Epithelial cell of esophagus (primary cell): ENCODE measurements around the gene NAPB.

Experiments used
- DNase-seq: peaks from one replicate; pipeline ENCODE4 v3.0.0; 2010; ENCODE audit warnings: low read depth
- H3K4me3 ChIP-seq: 2 replicates; pipeline ENCODE4 v1.5.1; 2011; ENCODE audit warnings: mild to moderate bottlenecking, low read length, control low read depth
- TF ChIP-seq, protein P1 (sequence below): IDR thresholded peaks from 2 replicates; pipeline ENCODE4 v1.5.1; 2011; ENCODE audit warnings: low read depth, mild to moderate bottlenecking, low read length, control low read depth, inconsistent platforms; ENCODE audit not compliant: insufficient read depth; ENCODE audit errors: missing control alignments

Gene NAPB

DNA sequence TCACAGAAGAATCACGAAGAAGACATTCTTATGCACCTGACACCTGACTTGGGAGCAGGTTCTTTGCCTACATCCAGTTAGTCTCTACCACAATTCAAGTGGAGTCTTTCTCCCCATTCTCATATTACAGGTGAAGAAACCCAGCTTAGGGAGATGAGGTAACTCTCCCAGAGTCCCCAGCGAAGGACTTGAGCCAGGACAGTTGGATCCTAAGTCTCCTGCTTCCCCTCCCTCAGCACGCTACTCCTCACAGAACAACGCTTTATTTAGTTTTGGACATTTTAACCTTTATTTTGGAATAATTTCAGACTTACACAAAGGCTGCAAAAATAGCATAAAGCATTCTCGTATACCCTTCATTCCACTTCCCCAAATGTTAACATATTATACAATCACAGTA, 17.4 kb upstream of the NAPB start:
- TF ChIP-seq, protein P1, sequence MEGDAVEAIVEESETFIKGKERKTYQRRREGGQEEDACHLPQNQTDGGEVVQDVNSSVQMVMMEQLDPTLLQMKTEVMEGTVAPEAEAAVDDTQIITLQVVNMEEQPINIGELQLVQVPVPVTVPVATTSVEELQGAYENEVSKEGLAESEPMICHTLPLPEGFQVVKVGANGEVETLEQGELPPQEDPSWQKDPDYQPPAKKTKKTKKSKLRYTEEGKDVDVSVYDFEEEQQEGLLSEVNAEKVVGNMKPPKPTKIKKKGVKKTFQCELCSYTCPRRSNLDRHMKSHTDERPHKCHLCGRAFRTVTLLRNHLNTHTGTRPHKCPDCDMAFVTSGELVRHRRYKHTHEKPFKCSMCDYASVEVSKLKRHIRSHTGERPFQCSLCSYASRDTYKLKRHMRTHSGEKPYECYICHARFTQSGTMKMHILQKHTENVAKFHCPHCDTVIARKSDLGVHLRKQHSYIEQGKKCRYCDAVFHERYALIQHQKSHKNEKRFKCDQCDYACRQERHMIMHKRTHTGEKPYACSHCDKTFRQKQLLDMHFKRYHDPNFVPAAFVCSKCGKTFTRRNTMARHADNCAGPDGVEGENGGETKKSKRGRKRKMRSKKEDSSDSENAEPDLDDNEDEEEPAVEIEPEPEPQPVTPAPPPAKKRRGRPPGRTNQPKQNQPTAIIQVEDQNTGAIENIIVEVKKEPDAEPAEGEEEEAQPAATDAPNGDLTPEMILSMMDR = no peak
- DNase-seq = no peak
- H3K4me3 ChIP-seq = no peak overlapping the region

DNA sequence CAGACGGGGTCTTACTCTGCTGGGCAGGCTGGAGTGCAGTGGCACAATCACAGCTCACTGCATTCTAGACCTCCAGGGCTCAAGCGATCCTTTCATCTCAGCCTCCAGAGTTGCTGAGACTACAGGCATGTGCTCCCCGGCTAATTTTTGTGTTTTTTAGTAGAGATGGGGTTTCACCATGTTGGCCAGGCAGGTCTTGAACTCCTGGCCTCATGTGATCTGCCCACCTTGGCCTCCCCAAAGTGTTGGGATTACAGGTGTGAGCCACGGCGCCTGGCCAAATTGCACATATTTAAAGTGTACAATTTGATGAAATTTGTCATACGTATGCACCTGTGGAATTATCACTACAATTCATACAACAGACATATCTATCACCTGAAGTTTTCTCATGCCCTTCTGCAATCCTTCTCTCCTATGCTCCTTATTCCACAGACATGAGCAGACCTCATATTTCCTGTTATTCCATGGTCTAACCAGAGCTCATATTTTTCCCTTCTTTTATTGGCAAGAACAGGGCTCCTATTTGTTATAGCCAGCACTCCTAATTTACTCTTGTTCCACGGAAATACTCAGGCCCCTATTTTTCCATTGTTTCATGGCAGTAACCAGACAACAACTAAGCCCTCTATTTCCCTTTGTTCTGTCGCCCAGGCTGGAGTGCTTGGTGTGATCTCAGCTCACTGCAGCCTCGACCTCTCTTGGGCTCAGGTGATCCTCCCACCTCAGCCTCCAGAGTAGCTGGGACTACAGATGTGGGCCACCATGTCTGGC, 16.0 kb upstream of the NAPB start:
- no peak overlapping the region for H3K4me3 ChIP-seq
- no peak for DNase-seq
- TF ChIP-seq, protein P1 = no peak

DNA sequence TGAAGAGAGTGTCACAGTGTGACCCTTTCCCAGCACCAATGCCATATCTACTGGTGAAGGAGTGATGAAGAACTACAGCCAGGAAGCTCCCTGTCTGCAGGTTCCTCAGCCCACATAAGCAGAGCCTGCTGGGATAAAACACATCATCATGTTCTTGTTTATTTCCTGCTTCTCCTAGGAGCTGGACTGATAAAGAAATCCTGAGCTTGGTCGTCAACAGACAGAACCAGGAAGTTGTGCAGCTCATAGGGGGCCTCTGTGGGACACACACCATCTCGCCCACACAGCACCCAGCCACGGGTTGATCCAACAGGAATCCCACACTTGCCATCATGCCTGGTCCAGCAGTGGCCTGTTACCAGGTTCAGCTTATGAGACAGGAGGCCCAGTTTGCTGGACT, 15.4 kb upstream of the NAPB start:
- DNase-seq = no peak
- H3K4me3 ChIP-seq = no peak overlapping the region
- TF ChIP-seq, protein P1 = no peak

DNA sequence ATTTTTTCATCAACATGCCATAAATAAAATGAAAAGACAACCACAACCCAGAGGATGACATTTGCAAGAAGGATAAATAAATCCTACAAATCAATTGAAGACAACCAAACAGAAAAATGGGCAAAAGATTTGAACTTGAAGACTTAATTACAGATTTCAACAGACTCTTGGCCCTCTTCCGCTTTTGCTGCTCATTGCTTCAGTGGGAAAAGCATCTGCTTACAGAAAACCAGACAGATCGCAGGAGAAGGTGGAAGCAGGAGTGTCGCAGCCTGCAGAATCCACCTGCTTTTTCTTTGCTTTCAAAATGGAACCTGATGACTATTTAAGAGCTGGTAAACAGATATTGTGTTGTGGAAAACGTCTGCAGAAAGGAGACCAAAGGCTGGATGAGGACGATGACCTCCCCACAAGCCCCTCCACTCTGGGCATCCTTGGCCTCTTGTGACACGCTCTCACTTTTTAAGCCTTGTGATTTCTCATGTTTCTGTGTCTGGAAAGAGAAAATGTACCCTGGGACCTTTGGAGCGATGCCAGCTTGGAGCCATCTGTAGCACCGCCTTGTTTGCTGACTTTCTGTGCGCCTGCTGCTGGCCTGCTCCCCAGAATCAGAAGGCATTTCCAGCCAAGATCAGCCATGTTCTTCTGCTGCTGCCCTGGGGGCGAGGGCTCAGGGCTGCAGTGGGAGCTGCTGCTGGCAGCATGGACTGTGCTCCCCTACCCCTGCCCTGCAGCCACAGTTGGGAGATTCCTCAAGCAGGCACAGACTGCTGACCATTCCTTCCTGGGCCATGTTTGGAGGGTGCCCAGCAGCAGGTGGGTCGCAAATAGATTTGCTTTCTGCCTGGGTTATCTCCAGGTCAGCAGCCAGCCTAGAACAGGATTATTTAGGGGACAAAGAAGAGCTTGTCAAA, 14.6 kb upstream of the NAPB start:
- H3K4me3 ChIP-seq = no peak overlapping the region
- TF ChIP-seq, protein P1 = no peak
- no peak for DNase-seq

DNA sequence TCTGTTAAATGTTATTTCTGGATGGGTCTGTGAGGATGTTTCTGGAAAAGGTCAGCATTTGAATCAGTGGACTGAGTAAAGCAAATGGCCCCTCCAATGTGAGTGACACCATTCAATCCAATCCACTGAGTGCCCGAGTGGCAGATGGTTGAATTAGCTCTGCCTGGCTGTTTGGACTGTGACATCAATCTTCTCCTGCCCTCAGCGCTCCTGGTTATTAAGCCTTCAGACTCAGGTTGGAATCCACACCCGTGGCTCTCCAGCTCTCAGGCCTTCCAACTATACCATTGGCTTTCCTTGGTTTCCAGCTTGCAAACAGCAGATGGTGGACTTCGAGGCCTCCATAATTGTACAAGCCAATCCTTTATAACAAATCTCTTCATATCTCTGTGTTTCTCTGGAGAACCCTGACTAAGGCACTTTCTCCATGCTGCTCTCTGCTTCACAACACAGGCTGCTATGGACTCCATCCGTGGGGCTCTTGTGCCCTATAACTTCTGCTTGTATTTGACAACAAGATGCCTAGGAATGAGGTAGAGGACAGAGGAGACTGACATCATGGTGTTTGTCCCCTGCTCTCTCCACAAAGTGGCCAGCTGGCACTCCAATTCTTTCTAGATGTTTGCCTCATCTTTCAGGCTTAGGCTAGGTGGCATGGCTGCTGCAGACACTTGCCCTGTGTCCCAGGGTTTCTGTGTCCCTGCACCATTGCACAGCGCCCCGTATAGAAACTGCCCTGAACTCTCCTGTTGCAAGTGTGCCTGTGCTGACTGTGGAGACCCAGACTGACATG, 13.4 kb upstream of the NAPB start:
- TF ChIP-seq, protein P1 = no peak
- DNase-seq = no peak
- H3K4me3 ChIP-seq = no peak overlapping the region

DNA sequence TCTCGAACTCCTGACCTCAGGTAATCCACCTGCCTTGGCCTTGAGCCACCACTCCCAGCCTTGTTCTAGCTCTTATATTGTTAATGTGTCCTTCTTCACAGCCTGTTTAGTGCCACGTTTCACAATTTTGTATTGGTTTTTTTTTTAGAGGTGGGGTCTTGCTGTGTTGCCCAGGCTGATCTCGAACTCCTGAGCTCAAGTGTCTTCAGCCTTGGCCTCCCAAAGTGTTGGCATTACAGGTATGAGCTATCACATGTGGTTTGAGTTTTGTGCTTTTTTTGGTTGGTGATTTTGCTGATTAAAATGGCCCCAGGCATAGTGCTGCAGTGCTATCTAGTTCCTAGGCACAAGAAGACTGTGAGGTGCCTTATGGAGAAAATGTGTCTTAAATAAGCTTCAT, 12.3 kb upstream of the NAPB start:
- no peak for DNase-seq
- TF ChIP-seq, protein P1 = no peak
- no peak overlapping the region for H3K4me3 ChIP-seq
